Neutrophil (primary cell): ENCODE results near the gene FUT2.
"Not testable (repeated sequence)": the region's sequence is repeated elsewhere in the genome, so short reads cannot be mapped to it uniquely, and the experiment has no call there.

Experiments
- H3K27ac ChIP-seq: fragments of 200-600 bp; sonication (generic); 2 replicates; pipeline ENCODE4 v1.5.1; 2016; ENCODE audit warnings: mild to moderate bottlenecking, moderate library complexity
- H3K27me3 ChIP-seq: fragments of 200-600 bp; sonication (generic); 2 replicates; pipeline ENCODE4 v1.6.0; 2016; ENCODE audit warnings: mild to moderate bottlenecking
- H3K36me3 ChIP-seq: fragments of 200-600 bp; sonication (generic); 2 replicates; pipeline ENCODE4 v1.5.1; 2017
- H3K4me1 ChIP-seq, 2 experiments: fragments of 200-600 bp in 1 of 2; sonication (generic) in 1 of 2; 1 replicate in 1 of 2; 2 replicates in 1 of 2; pipeline versions ENCODE4 v1.5.1 to v1.6.1; 2013 to 2016; ENCODE audit warnings: low read depth in 1 of 2, low read length in 1 of 2, mild to moderate bottlenecking in 1 of 2, moderate library complexity in 1 of 2; ENCODE audit not compliant: control insufficient read depth in 1 of 2, insufficient read depth in 1 of 2
- H3K4me3 ChIP-seq, 2 experiments: fragments of 200-600 bp in 1 of 2; sonication (generic) in 1 of 2; 1 replicate in 1 of 2; 2 replicates in 1 of 2; pipeline ENCODE4 v1.5.1; 2013 to 2016; ENCODE audit warnings: low read depth in 1 of 2, low read length in 1 of 2, mild to moderate bottlenecking in 1 of 2, moderate library complexity in 1 of 2
- H3K9me3 ChIP-seq: fragments of 200-600 bp; sonication (generic); 2 replicates; pipeline ENCODE4 v1.5.1; 2016
- CTCF ChIP-seq: fragments of 200-600 bp; sonication (generic); IDR thresholded peaks from 2 replicates; pipeline ENCODE4 v1.5.1; 2016; ENCODE audit warnings: antibody characterized with exemption

The FUT2 gene

GRCh38 chr19:48715681-48716171, 20.0 kb downstream of the FUT2 start:
- H3K36me3 ChIP-seq: no peaks in the 10 kb centered on the region
- no peaks in the 10 kb centered on the region for H3K9me3 ChIP-seq
- H3K27me3 ChIP-seq: peaks cover 19% of the 10 kb centered on the region
- no peak overlapping the region for H3K27ac ChIP-seq
- TF ChIP-seq CTCF: no peak
- no peak overlapping the region for H3K4me3 ChIP-seq
- H3K4me1 ChIP-seq: peaks cover 11 to 19% of the 10 kb centered on the region in 2 experiments

GRCh38 chr19:48716562-48717291, 21.0 kb downstream of the FUT2 start:
- Histone ChIP-seq H3K4me3 (no peak overlapping the region), H3K4me1 (peaks cover 15 to 20% of the 10 kb centered on the region in 2 experiments), H3K9me3 (no peaks in the 10 kb centered on the region), H3K27me3 (peaks cover 19% of the 10 kb centered on the region), H3K36me3 (no peaks in the 10 kb centered on the region), H3K27ac (no peak overlapping the region)
- no peak for TF ChIP-seq CTCF

- H3K9me3 ChIP-seq, H3K4me3 ChIP-seq, H3K36me3 ChIP-seq, H3K27ac ChIP-seq: not testable (repeated sequence)
- peaks cover 15 to 20% of the 10 kb centered on the region in 2 experiments for H3K4me1 ChIP-seq
- peaks cover 12% of the 10 kb centered on the region for H3K27me3 ChIP-seq
Observed at GRCh38 chr19:48718106-48718505, 22.3 kb downstream of the FUT2 start.

GRCh38 chr19:48718711-48719231, 23.0 kb downstream of the FUT2 start:
- Histone ChIP-seq H3K4me1 (peaks cover 11 to 15% of the 10 kb centered on the region in 2 experiments), H3K4me3 (no peak overlapping the region), H3K36me3 (no peaks in the 10 kb centered on the region), H3K9me3 (no peaks in the 10 kb centered on the region), H3K27me3 (peaks cover 5% of the 10 kb centered on the region), H3K27ac (no peak overlapping the region)
- TF ChIP-seq CTCF: no peak

- TF ChIP-seq CTCF: no peak
- Histone ChIP-seq H3K9me3 (no peaks in the 10 kb centered on the region), H3K4me3 (peak within 1 kb of the TSS; percentile 56 to 61), H3K27ac (no peak within 1 kb of the TSS), H3K27me3 (no peaks in the 10 kb centered on the region), H3K36me3 (no peaks in the 10 kb centered on the region), H3K4me1 (peaks cover 7 to 8% of the 10 kb centered on the region in 2 experiments)
Observed at GRCh38 chr19:48719263-48720171, 23.7 kb downstream of the FUT2 start, which contains the start of gene MAMSTR. TSS of gene MAMSTR (minus strand) at chr19:48719725. CDS start at chr19:48719031, 694 bp downstream.
